ENCODE results near the gene SERINC5. TPM values are rescaled to one million over a fixed set of nuclear protein-coding genes. Genes with fewer than 3 reads are reported as not detected.

Gene SERINC5
- polyA plus RNA-seq, 1 donor, result 18.7 TPM

Other genes with a start within 250 kb of the SERINC5 start
- 116 TPM for gene THBS4, start 220.7 kb downstream of the SERINC5 start, polyA plus RNA-seq (ENCODE audit: insufficient read length)
- gene SPZ1, start 64.0 kb upstream of the SERINC5 start, polyA plus RNA-seq (ENCODE audit: insufficient read length), result not detected
- 57.5 TPM for gene ZFYVE16, start 152.0 kb upstream of the SERINC5 start, polyA plus RNA-seq (ENCODE audit: insufficient read length)
- gene FAM151B, start 232.1 kb upstream of the SERINC5 start, polyA plus RNA-seq (ENCODE audit: insufficient read length), result 5.2 TPM